Smooth muscle cell of the brain vasculature (primary cell): ENCODE measurements around the gene OGFRL1.
"Not testable (repeated sequence)": the region's sequence is repeated elsewhere in the genome, so short reads cannot be mapped to it uniquely, and the experiment has no call there.

Experiments used
- DNase-seq: peaks from one replicate; pipeline ENCODE4 v3.0.0-alpha.2; 2012; ENCODE audit warnings: low read depth, low spot score

Gene OGFRL1

GRCh38 chr6:71288228-71289038 is at the start of gene OGFRL1:
Gene OGFRL1, plus strand, starts transcription at chr6:71288811. Its CDS starts 126 bp downstream, at chr6:71288937.
- no peak for DNase-seq

GRCh38 chr6:71239694-71240093 is 48.9 kb upstream of the OGFRL1 start:
- DNase-seq = peak; percentile 46

GRCh38 chr6:71245265-71246049 is 43.2 kb upstream of the OGFRL1 start:
- no peak for DNase-seq

- no peak for DNase-seq
Measured at GRCh38 chr6:71246596-71246995, 42.0 kb upstream of the OGFRL1 start.

GRCh38 chr6:71248306-71248765 is 40.3 kb upstream of the OGFRL1 start:
- DNase-seq = peak; percentile 57

GRCh38 chr6:71248878-71249544 is 39.6 kb upstream of the OGFRL1 start:
- no peak for DNase-seq

- no peak for DNase-seq
Measured at GRCh38 chr6:71250099-71250602, 38.5 kb upstream of the OGFRL1 start.

- no peak for DNase-seq
Measured at GRCh38 chr6:71252410-71252809, 36.2 kb upstream of the OGFRL1 start.

GRCh38 chr6:71252960-71253359 is 35.7 kb upstream of the OGFRL1 start:
- no peak for DNase-seq

- DNase-seq = no peak
Measured at GRCh38 chr6:71254323-71254722, 34.3 kb upstream of the OGFRL1 start.

- DNase-seq = no peak
Measured at GRCh38 chr6:71258078-71258866, 30.3 kb upstream of the OGFRL1 start.

- DNase-seq = no peak
Measured at GRCh38 chr6:71259888-71260604, 28.6 kb upstream of the OGFRL1 start.

- no peak for DNase-seq
Measured at GRCh38 chr6:71262914-71263313, 25.7 kb upstream of the OGFRL1 start.

- DNase-seq = not testable (repeated sequence)
Measured at GRCh38 chr6:71266392-71266791, 22.2 kb upstream of the OGFRL1 start.

GRCh38 chr6:71268735-71269437 is 19.7 kb upstream of the OGFRL1 start:
- no peak for DNase-seq

- no peak for DNase-seq
Measured at GRCh38 chr6:71277926-71278600, 10.5 kb upstream of the OGFRL1 start.

- DNase-seq = no peak
Measured at GRCh38 chr6:71279321-71279720, 9.3 kb upstream of the OGFRL1 start.

GRCh38 chr6:71279740-71280139 is 8.9 kb upstream of the OGFRL1 start:
- DNase-seq = no peak

GRCh38 chr6:71280701-71281100 is 7.9 kb upstream of the OGFRL1 start:
- DNase-seq = no peak
